ENCODE results near the gene C11orf98.
"Not testable (repeated sequence)": the region's sequence is repeated elsewhere in the genome, so short reads cannot be mapped to it uniquely, and the experiment has no call there.

Gene C11orf98

DNA sequence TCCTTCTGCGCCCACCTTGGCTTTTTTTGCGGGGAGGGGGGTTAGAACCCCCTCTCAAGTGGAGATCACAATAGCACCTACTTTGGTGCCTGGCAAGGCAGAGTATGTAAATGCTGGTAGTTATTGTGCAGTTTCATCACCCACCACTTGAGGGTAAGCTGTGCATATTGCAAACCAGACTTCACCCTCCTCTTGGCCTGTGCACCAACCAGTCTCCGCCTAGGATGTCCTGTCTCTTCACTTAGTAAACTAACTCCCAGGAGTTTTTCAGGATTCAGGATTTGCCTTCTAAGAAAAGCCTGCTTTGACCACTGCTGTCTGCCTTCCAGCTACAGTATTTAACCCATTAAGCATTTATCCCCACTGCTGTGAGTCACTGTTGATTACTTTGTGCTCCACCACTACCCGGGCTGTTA is 15.8 kb upstream of the C11orf98 start:
- H3K9ac ChIP-seq (ENCODE audit: low read length), result no peak overlapping the region
- no peaks in the 10 kb centered on the region for H3K9me3 ChIP-seq (ENCODE audit: control insufficient read depth, low read depth, low read length)
- no peaks in the 10 kb centered on the region for H3K4me1 ChIP-seq (ENCODE audit: control insufficient read depth, low read depth, low read length)
- no peak overlapping the region for H3K4me3 ChIP-seq (ENCODE audit: low read length)
- no peaks in the 10 kb centered on the region for H3K27me3 ChIP-seq (ENCODE audit: control insufficient read depth, insufficient read depth, low read length)
- H3K36me3 ChIP-seq (ENCODE audit: control insufficient read depth, low read depth, low read length), result peaks cover 16% of the 10 kb centered on the region
- H3K27ac ChIP-seq (ENCODE audit: low read length), result no peak overlapping the region

DNA sequence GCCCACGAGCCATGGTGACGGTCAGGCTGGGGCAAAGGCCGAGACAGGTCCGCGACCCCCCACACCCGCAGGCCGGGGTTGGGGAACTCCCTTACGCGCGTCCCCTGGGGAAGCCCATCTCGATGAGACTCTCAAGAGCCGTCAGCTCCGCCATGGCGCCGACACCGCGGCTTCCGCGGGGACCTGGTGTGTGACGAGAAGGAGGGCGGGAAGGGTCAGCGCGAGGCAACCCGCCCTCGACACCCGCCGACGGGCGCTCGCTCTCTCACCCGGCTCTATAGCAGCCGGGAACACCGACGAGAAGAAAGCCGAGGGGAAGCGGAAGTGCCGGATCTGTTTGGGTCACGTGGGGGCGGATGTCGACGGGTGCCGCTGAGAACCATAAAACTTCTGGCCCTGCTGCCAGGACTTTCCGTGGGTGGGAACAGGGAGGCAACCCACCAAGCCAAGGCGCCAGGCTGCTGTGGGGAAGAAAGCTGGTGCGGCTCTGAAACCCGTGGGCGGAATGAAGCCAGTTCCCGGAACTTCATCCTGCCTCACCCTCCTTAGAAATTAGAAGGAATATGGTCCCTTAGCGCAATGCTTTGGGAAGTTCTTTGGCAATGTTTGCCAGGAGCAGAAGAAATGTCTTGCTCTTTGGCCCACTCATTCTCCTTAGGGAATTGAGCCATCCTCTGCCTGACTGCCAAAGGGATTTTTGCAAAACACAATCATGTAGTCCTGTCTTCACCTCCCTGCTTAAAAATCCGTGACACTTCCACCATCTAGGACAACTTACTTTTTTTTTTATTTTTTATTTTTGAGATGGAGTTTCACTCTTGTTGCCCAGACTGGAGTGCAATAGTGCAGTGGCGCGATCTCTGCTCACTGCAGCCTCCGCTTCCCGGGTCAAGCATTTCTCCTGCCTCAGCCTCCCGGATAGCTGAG is 14.0 kb upstream of the C11orf98 start, which contains the start of gene UBXN1:
Gene UBXN1, minus strand, starts transcription at position 304 of the 927 bp plus-strand sequence. Its CDS starts 150 bp downstream, at position 154.
- Histone ChIP-seq H3K27ac (ENCODE audit: low read length) (peak within 1 kb of the TSS; percentile 70), H3K36me3 (ENCODE audit: control insufficient read depth, low read depth, low read length) (peaks cover 20% of the 10 kb centered on the region), H3K9ac (ENCODE audit: low read length) (peak within 1 kb of the TSS; percentile 88), H3K27me3 (ENCODE audit: control insufficient read depth, insufficient read depth, low read length) (no peaks in the 10 kb centered on the region), H3K4me1 (ENCODE audit: control insufficient read depth, low read depth, low read length) (no peaks in the 10 kb centered on the region), H3K4me3 (ENCODE audit: low read length) (peak within 1 kb of the TSS; percentile 92), H3K9me3 (ENCODE audit: control insufficient read depth, low read depth, low read length) (no peaks in the 10 kb centered on the region)

DNA sequence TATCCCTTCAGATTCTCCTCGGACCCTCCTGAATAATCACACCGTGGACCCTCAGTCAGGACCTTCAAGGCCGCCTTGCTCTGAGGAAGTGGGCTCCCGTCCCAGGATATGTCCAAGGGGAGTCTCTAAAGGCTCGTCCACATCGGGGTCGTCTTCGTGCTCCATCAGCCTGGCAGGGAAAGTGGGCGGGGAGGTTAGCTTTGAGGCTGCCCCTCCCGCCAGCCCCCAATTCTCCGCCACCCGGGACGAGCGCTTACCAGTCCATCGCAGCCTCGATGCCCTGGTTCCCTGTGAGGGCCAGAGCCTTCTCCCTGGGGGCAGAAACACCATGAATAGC is 13.4 kb upstream of the C11orf98 start:
- Histone ChIP-seq H3K4me3 (ENCODE audit: low read length) (peak overlapping the region; percentile 92), H3K9me3 (ENCODE audit: control insufficient read depth, low read depth, low read length) (no peaks in the 10 kb centered on the region), H3K27ac (ENCODE audit: low read length) (no peak overlapping the region), H3K27me3 (ENCODE audit: control insufficient read depth, insufficient read depth, low read length) (no peaks in the 10 kb centered on the region), H3K4me1 (ENCODE audit: control insufficient read depth, low read depth, low read length) (no peaks in the 10 kb centered on the region), H3K9ac (ENCODE audit: low read length) (peak overlapping the region; percentile 88), H3K36me3 (ENCODE audit: control insufficient read depth, low read depth, low read length) (peaks cover 20% of the 10 kb centered on the region)

DNA sequence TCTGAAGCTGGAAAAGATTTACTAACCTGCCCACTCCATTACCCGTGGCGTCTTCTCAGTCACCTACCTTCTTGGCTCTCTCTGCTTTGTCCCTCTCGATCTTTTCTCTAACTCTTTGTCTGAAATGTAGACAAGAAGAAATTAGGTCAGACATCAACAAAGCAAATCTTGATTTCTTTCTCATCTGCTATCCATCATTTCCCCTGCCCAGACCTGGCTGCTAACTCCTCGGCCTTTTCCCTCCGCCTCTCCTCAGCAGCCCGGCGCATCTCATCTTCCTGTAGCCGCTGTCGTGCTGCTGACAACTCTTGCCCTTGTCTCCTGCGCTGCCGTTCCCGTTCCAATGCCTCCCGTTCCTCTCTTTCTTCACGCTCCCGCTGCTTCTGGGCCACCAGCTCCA is 12.7 kb upstream of the C11orf98 start:
- peak overlapping the region; percentile 92 for H3K4me3 ChIP-seq (ENCODE audit: low read length)
- no peak overlapping the region for H3K9ac ChIP-seq (ENCODE audit: low read length)
- no peaks in the 10 kb centered on the region for H3K4me1 ChIP-seq (ENCODE audit: control insufficient read depth, low read depth, low read length)
- no peak overlapping the region for H3K27ac ChIP-seq (ENCODE audit: low read length)
- no peaks in the 10 kb centered on the region for H3K9me3 ChIP-seq (ENCODE audit: control insufficient read depth, low read depth, low read length)
- peaks cover 20% of the 10 kb centered on the region for H3K36me3 ChIP-seq (ENCODE audit: control insufficient read depth, low read depth, low read length)
- H3K27me3 ChIP-seq (ENCODE audit: control insufficient read depth, insufficient read depth, low read length), result no peaks in the 10 kb centered on the region

DNA sequence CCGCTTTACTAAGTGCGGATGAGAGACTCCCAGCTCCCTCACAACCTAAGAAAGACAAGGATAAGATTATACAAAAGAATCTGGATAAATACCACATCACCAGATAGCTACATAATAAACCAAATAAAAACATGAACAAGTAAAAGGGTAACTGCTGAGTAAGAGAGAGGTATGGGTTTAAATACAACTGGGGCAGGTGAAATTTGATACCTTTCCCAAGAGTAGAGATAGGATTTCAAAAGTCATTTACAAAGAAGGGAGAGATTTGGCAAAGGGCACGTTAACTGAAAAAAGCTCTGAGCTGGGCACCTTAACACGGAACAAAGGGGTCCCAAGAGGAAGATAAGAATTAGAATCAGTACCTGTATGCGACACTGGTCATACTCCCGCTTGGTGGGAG is 12.1 kb upstream of the C11orf98 start:
- no peak overlapping the region for H3K4me3 ChIP-seq (ENCODE audit: low read length)
- no peaks in the 10 kb centered on the region for H3K4me1 ChIP-seq (ENCODE audit: control insufficient read depth, low read depth, low read length)
- H3K9me3 ChIP-seq (ENCODE audit: control insufficient read depth, low read depth, low read length), result no peaks in the 10 kb centered on the region
- peaks cover 20% of the 10 kb centered on the region for H3K36me3 ChIP-seq (ENCODE audit: control insufficient read depth, low read depth, low read length)
- H3K27ac ChIP-seq (ENCODE audit: low read length), result no peak overlapping the region
- no peaks in the 10 kb centered on the region for H3K27me3 ChIP-seq (ENCODE audit: control insufficient read depth, insufficient read depth, low read length)
- no peak overlapping the region for H3K9ac ChIP-seq (ENCODE audit: low read length)

DNA sequence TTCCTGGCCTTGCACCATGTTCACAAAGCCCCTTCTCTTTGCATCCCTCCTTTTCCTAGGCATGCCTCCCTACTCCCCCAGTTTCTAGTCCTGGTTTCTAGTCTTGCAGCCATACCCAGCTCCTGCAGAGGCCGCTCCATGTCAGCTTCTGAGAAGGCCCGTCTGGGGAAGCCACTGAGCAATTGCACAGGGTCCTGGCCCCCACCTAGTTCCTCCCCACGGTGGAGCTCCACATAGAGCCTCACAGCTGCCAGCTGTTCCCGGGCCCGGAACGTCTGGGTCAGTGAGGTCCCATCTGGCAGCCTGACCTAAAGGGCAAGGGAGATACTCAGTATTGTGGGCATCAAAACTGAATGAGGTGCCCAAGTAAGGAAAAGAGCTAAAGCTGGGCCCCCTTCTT is 11.7 kb upstream of the C11orf98 start:
- no peaks in the 10 kb centered on the region for H3K27me3 ChIP-seq (ENCODE audit: control insufficient read depth, insufficient read depth, low read length)
- H3K27ac ChIP-seq (ENCODE audit: low read length), result no peak overlapping the region

DNA sequence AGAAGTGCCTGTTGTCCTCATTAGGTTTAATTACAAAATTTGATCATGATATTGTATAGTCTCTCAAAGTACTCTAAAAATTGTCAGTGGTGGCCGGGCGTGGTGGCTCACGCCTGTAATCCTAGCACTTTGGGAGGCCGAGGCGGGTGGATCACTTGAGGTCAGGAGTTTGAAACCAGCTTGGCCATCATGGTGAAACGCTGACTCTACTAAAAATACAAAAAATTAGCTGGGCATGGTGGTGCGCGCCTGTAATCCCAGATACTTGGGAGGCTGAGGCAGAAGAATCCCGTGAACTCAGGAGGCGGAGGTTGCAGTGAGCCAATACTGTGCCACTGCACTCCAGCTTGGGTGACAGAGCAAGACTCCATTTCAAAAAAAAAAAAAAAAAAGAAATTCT is 10.4 kb upstream of the C11orf98 start:
- not testable (repeated sequence) for H3K9me3 ChIP-seq (ENCODE audit: control insufficient read depth, low read depth, low read length); H3K27ac ChIP-seq (ENCODE audit: low read length); H3K27me3 ChIP-seq (ENCODE audit: control insufficient read depth, insufficient read depth, low read length); H3K4me3 ChIP-seq (ENCODE audit: low read length); H3K4me1 ChIP-seq (ENCODE audit: control insufficient read depth, low read depth, low read length); H3K9ac ChIP-seq (ENCODE audit: low read length)
- H3K36me3 ChIP-seq (ENCODE audit: control insufficient read depth, low read depth, low read length), result peaks cover 20% of the 10 kb centered on the region

More for the DNA sequence above, 11.7 kb upstream of the C11orf98 start:
- no peak overlapping the region for H3K9ac ChIP-seq (ENCODE audit: low read length)
- no peaks in the 10 kb centered on the region for H3K4me1 ChIP-seq (ENCODE audit: control insufficient read depth, low read depth, low read length)
- peaks cover 20% of the 10 kb centered on the region for H3K36me3 ChIP-seq (ENCODE audit: control insufficient read depth, low read depth, low read length)
- H3K9me3 ChIP-seq (ENCODE audit: control insufficient read depth, low read depth, low read length), result no peaks in the 10 kb centered on the region
- H3K4me3 ChIP-seq (ENCODE audit: low read length), result no peak overlapping the region

DNA sequence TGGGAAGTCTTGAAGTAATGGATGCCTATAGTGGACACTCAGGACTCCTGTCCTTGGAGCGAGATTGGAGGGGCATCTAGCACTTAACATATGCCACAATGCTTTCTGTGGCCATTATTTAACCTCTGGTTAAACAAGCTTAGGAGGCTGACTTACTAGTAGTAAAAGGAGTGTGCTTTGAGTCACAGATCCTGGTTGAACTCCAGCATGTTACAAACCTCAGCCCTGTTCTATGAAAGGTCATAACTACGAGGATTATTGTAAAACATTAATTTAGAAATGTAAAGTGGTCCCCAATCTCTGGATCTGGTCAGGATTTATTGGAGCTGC is 8.2 kb upstream of the C11orf98 start:
- H3K27ac ChIP-seq (ENCODE audit: low read length), result no peak overlapping the region
- no peaks in the 10 kb centered on the region for H3K27me3 ChIP-seq (ENCODE audit: control insufficient read depth, insufficient read depth, low read length)
- no peak overlapping the region for H3K9ac ChIP-seq (ENCODE audit: low read length)
- no peaks in the 10 kb centered on the region for H3K9me3 ChIP-seq (ENCODE audit: control insufficient read depth, low read depth, low read length)
- H3K4me3 ChIP-seq (ENCODE audit: low read length), result no peak overlapping the region
- peaks cover 20% of the 10 kb centered on the region for H3K36me3 ChIP-seq (ENCODE audit: control insufficient read depth, low read depth, low read length)
- no peaks in the 10 kb centered on the region for H3K4me1 ChIP-seq (ENCODE audit: control insufficient read depth, low read depth, low read length)

DNA sequence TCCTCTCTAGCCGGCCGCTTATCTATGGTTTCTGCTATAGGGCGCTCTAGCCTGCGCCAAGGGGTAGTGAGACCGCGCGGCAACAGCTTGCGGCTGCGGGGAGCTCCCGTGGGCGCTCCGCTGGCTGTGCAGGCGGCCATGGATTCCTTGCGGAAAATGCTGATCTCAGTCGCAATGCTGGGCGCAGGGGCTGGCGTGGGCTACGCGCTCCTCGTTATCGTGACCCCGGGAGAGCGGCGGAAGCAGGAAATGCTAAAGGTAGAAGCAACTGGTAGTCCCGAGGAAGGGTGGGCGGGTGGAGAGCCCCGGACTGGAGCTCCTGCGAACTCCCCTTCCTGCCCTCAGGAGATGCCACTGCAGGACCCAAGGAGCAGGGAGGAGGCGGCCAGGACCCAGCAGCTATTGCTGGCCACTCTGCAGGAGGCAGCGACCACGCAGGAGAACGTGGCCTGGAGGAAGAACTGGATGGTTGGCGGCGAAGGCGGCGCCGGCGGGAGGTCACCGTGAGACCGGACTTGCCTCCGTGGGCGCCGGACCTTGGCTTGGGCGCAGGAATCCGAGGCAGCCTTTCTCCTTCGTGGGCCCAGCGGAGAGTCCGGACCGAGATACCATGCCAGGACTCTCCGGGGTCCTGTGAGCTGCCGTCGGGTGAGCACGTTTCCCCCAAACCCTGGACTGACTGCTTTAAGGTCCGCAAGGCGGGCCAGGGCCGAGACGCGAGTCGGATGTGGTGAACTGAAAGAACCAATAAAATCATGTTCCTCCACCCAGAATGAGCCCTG is 6.8 kb upstream of the C11orf98 start, which contains the start of the genes LBHD1 and UQCC3:
Gene LBHD1, minus strand, starts transcription at position 660 of the 782 bp plus-strand sequence. CDS start 2,236 bp downstream, outside the sequence.
Gene UQCC3, plus strand, starts transcription at position 66 of the 782 bp plus-strand sequence. Its CDS starts 73 bp downstream, at position 139.
- Histone ChIP-seq H3K4me3 (ENCODE audit: low read length) (peak within 1 kb of the TSS; percentile 80), H3K36me3 (ENCODE audit: control insufficient read depth, low read depth, low read length) (peaks cover 18% of the 10 kb centered on the region), H3K9ac (ENCODE audit: low read length) (peak within 1 kb of the TSS; percentile 78), H3K4me1 (ENCODE audit: control insufficient read depth, low read depth, low read length) (peaks cover 7% of the 10 kb centered on the region), H3K27ac (ENCODE audit: low read length) (peak within 1 kb of the TSS; percentile 70), H3K9me3 (ENCODE audit: control insufficient read depth, low read depth, low read length) (no peaks in the 10 kb centered on the region), H3K27me3 (ENCODE audit: control insufficient read depth, insufficient read depth, low read length) (no peaks in the 10 kb centered on the region)

DNA sequence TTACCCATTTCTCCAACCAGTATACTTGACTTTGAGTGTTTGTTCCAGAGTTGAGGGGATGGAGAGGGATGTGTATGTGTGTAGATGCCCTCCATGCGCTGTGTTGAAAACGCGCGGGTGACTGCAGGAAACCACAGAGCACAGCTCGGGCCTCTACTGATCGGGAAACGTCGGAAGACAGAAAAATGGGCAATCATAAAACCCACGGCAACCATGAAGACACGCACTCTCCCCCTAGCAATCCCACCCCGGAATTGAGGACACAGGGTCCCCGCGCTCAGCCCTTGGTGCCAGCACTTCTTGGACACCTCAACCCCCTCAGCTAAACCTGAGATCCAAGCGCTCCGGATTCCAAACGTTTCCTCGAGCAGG is 6.2 kb upstream of the C11orf98 start:
- Histone ChIP-seq H3K27me3 (ENCODE audit: control insufficient read depth, insufficient read depth, low read length) (no peaks in the 10 kb centered on the region), H3K27ac (ENCODE audit: low read length) (peak overlapping the region; percentile 70), H3K4me1 (ENCODE audit: control insufficient read depth, low read depth, low read length) (peaks cover 13% of the 10 kb centered on the region), H3K9me3 (ENCODE audit: control insufficient read depth, low read depth, low read length) (no peaks in the 10 kb centered on the region), H3K36me3 (ENCODE audit: control insufficient read depth, low read depth, low read length) (peaks cover 18% of the 10 kb centered on the region), H3K4me3 (ENCODE audit: low read length) (peak overlapping the region; percentile 80), H3K9ac (ENCODE audit: low read length) (peak overlapping the region; percentile 78)

DNA sequence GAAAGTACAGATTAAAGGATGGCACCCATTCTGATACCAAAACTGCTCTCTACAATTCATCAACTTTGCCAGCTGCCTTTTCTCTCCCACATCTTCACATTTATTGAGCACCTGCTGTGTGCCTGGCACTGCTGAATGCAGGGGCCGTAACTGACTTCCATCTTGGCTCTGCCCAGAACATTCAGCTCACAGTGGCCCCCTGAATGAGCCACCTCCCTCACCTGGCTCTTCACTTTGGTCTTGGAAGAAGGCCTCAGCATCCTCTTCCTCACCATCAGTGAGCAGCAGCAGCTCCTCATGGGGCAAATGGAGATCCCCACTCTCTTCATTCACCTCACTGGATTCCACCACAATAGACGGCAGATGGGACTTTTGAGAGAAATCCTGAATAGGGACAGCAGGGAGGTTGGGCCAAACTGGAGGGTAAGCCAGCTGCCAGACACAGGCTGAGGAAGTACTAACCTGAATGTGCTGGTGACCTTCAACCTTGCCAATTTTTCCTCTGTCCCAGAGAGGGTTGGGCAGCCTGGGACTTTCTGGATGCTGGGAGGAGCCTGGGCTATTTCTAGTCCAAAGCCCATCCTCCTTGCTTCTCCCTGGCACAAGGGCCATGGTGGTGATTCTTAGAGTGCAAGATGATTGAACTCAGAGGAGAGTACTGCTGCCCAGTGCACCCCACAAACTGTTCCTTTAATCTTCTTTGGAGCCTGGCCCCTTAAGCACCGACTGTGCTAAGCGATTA is 4.6 kb upstream of the C11orf98 start:
- H3K27ac ChIP-seq (ENCODE audit: low read length), result no peak overlapping the region
- H3K27me3 ChIP-seq (ENCODE audit: control insufficient read depth, insufficient read depth, low read length), result no peaks in the 10 kb centered on the region
- peaks cover 14% of the 10 kb centered on the region for H3K36me3 ChIP-seq (ENCODE audit: control insufficient read depth, low read depth, low read length)
- no peaks in the 10 kb centered on the region for H3K9me3 ChIP-seq (ENCODE audit: control insufficient read depth, low read depth, low read length)
- no peak overlapping the region for H3K4me3 ChIP-seq (ENCODE audit: low read length)
- H3K9ac ChIP-seq (ENCODE audit: low read length), result no peak overlapping the region
- peaks cover 15% of the 10 kb centered on the region for H3K4me1 ChIP-seq (ENCODE audit: control insufficient read depth, low read depth, low read length)

Data from iPS-18a (cell line).